HepG2 (cell line): Measurements from ENCODE around the gene PXYLP1. TPM values are rescaled to one million over a fixed set of nuclear protein-coding genes. Genes with fewer than 3 reads are reported as not detected.

Experiments used
- ASH2L ChIP-seq: fragments of 300-600, 200-600 bp; sonication (generic); IDR thresholded peaks from 2 replicates; pipeline ENCODE4 v1.7.0; 2017; ENCODE audit warnings: low read depth, mild to moderate bottlenecking, moderate library complexity, mixed read lengths, low read length; ENCODE audit not compliant: insufficient read length
- CCDC6 ChIP-seq: sonication (generic); formaldehyde crosslinking; IDR thresholded peaks from 2 replicates; pipeline ENCODE4 v1.8.1; 2022; ENCODE audit warnings: mild to moderate bottlenecking, missing genetic modification reagents, moderate library complexity
- CHD4 ChIP-seq: fragments of 200-600 bp; sonication (generic); IDR thresholded peaks from 2 replicates; pipeline ENCODE4 v1.7.0; 2017; ENCODE audit warnings: mild to moderate bottlenecking, low read length, borderline replicate concordance
- FOXK1 ChIP-seq: sonication (generic); formaldehyde crosslinking; IDR thresholded peaks from 2 replicates; pipeline ENCODE4 v1.4.0; 2020; ENCODE audit warnings: low read depth, missing genetic modification reagents, borderline replicate concordance
- GABPB1 ChIP-seq: IDR thresholded peaks from 2 replicates; pipeline ENCODE4 v1.6.1; 2016; ENCODE audit warnings: mild to moderate bottlenecking, missing genetic modification reagents, moderate library complexity, missing compliant biosample characterization
- KDM2A ChIP-seq: sonication (generic); formaldehyde crosslinking; IDR thresholded peaks from 2 replicates; pipeline ENCODE4 v1.4.0; 2020; ENCODE audit warnings: low read depth, missing genetic modification reagents, borderline replicate concordance
- NCOA2 ChIP-seq: sonication (generic); formaldehyde crosslinking; IDR thresholded peaks from 2 replicates; pipeline ENCODE4 v1.8.0; 2022; ENCODE audit warnings: inconsistent platforms
- ZNF564 ChIP-seq: sonication (generic); formaldehyde crosslinking; IDR thresholded peaks from 2 replicates; pipeline ENCODE4 v1.8.1; 2023; ENCODE audit warnings: mild to moderate bottlenecking, missing genetic modification reagents
- ZNF644 ChIP-seq: IDR thresholded peaks from 2 replicates; pipeline ENCODE4 v1.6.1; 2016; ENCODE audit warnings: low read depth
- ZNF83 ChIP-seq: sonication (generic); formaldehyde crosslinking; IDR thresholded peaks from 2 replicates; pipeline ENCODE4 v1.4.0; 2020; ENCODE audit warnings: missing genetic modification reagents, mild to moderate bottlenecking, borderline replicate concordance
- ZZZ3 ChIP-seq: sonication (generic); formaldehyde crosslinking; IDR thresholded peaks from 2 replicates; pipeline ENCODE4 v1.4.0; 2020; ENCODE audit warnings: missing genetic modification reagents, mild to moderate bottlenecking, borderline replicate concordance
- polyA plus RNA-seq, 8 experiments: library from polyadenylated mRNA; depleted of rRNA in 3 of 8; stranded (reverse) in 7 of 8; unstranded in 1 of 8; fragments of >200 nt; fragmentation: Illumina TruSeq in 4 of 8; extraction: Trizol in 4 of 8; gene quantifications; 2 replicates each; pipeline versions ENCODE4 v1.2.1 to v1.2.3, GENCODE V29; 2011 to 2016; ENCODE audit warnings: low read depth in 4 of 8, missing spikeins in 1 of 8, mixed read lengths in 1 of 8; ENCODE audit not compliant: insufficient read depth in 1 of 8
- total RNA-seq, 5 experiments: library from RNA; depleted of rRNA; stranded (reverse); fragments of >200 nt; fragmentation: Illumina TruSeq; extraction: Trizol; gene quantifications; 2 replicates each; pipeline ENCODE4 v1.2.3, GENCODE V29; 2016; ENCODE audit warnings: low read depth in 1 of 5
- TF ChIP-seq, protein P1 (sequence below): sonication (generic); formaldehyde crosslinking; IDR thresholded peaks from 2 replicates; pipeline ENCODE4 v1.8.0; 2022; ENCODE audit warnings: missing genetic modification reagents, mild to moderate bottlenecking, inconsistent platforms, borderline replicate concordance
- TF ChIP-seq, protein P2 (sequence below): IDR thresholded peaks from 2 replicates; pipeline ENCODE4 v1.6.1; 2016; ENCODE audit warnings: mild to moderate bottlenecking
- TF ChIP-seq, protein P3 (sequence below): sonication (generic); formaldehyde crosslinking; IDR thresholded peaks from 2 replicates; pipeline ENCODE4 v1.4.0; 2020; ENCODE audit warnings: mild to moderate bottlenecking, missing genetic modification reagents

The PXYLP1 gene
- total and polyA plus RNA-seq, 2 of the 13 experiments (the other 11 are each of a cell fraction or from before 2014, with no cell fraction given): 4.9 to 8.1 TPM

DNA sequence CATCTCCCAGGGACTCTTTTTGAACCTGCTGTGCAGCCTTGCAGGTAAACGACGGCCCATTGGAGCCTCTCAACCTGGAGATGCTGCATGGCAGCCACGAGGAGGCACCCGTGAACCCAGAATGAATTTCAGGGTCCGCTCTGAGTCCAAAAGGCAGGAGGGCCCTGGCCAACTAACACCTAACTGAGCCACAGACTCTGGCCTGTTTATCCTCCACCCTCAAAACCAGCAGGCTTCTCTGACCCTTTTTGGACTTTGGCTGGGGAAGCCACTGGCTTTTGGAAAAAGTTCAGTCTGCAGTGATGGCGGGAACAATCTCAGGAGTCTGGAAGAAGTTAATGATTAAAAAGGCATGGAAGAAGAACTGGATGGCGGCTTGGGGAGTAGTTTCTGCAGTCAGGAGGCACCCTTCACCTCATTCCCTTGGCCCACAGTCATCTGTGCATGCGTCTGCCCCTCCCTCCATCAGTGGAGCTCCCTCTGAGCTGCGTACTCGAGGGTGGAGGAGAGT is 4.1 kb downstream of the PXYLP1 start (continued):
- TF ChIP-seq, protein P1, sequence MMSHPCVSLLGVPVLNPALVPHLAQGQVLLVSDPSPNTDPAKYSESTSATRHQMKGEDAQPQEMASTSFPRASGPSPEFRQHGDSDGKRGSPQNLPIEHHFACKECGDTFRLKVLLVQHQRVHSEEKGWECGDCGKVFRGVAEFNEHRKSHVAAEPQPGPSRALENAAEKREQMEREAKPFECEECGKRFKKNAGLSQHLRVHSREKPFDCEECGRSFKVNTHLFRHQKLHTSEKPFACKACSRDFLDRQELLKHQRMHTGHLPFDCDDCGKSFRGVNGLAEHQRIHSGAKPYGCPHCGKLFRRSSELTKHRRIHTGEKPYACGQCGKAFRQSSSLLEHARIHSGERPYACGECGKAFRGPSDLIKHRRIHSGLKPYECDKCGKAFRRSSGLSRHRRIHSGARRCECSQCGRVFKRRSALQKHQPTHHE: no peak
- TF ChIP-seq ZNF644 (CRISPR knock-in tag) (peak; percentile 69; the same call in 1 of the 2 replicates), NCOA2 (CRISPR knock-in tag) (peak; percentile 32; the same call in 1 of the 2 replicates), ZZZ3 (CRISPR knock-in tag) (no peak), FOXK1 (CRISPR knock-in tag) (0 out of 2 replicates have a peak, but pooled peaks have one; percentile 24), ASH2L (peak; percentile 54), CCDC6 (CRISPR knock-in tag) (no peak), ZNF83 (CRISPR knock-in tag) (no peak), ZNF564 (CRISPR knock-in tag) (no peak), KDM2A (peak; percentile 49; the same call in 1 of the 2 replicates), CHD4 (no peak), GABPB1 (no peak)
- TF ChIP-seq, protein P2, sequence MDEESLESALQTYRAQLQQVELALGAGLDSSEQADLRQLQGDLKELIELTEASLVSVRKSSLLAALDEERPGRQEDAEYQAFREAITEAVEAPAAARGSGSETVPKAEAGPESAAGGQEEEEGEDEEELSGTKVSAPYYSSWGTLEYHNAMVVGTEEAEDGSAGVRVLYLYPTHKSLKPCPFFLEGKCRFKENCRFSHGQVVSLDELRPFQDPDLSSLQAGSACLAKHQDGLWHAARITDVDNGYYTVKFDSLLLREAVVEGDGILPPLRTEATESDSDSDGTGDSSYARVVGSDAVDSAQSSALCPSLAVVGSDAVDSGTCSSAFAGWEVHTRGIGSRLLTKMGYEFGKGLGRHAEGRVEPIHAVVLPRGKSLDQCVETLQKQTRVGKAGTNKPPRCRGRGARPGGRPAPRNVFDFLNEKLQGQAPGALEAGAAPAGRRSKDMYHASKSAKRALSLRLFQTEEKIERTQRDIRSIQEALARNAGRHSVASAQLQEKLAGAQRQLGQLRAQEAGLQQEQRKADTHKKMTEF (CRISPR knock-in tag): 0 out of 2 replicates have a peak, but pooled peaks have one; percentile 26
- TF ChIP-seq, protein P3, sequence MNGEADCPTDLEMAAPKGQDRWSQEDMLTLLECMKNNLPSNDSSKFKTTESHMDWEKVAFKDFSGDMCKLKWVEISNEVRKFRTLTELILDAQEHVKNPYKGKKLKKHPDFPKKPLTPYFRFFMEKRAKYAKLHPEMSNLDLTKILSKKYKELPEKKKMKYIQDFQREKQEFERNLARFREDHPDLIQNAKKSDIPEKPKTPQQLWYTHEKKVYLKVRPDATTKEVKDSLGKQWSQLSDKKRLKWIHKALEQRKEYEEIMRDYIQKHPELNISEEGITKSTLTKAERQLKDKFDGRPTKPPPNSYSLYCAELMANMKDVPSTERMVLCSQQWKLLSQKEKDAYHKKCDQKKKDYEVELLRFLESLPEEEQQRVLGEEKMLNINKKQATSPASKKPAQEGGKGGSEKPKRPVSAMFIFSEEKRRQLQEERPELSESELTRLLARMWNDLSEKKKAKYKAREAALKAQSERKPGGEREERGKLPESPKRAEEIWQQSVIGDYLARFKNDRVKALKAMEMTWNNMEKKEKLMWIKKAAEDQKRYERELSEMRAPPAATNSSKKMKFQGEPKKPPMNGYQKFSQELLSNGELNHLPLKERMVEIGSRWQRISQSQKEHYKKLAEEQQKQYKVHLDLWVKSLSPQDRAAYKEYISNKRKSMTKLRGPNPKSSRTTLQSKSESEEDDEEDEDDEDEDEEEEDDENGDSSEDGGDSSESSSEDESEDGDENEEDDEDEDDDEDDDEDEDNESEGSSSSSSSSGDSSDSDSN (CRISPR knock-in tag): no peak
